Vagina (tissue), 2 donors: ENCODE measurements around the gene HES5. TPM values are rescaled to one million over a fixed set of nuclear protein-coding genes. Genes with fewer than 3 reads are reported as not detected.

Experiments
- DNase-seq, 2 donors: peaks; one replicate each; pipeline ENCODE4 v3.0.0-alpha.2; 2017; ENCODE audit errors: extremely low spot score in 2 of 2
- H3K27ac ChIP-seq: fragments of 200-600 bp; sonication (generic); one replicate; pipeline ENCODE4 v1.5.1; 2019
- H3K27me3 ChIP-seq: fragments of 200-600 bp; sonication (generic); one replicate; pipeline ENCODE4 v1.5.1; 2019
- H3K36me3 ChIP-seq, 2 donors: fragments of 200-600 bp; sonication (generic); one replicate each; pipeline ENCODE4 v1.5.1; 2017 to 2019
- H3K4me1 ChIP-seq: fragments of 200-600 bp; sonication (generic); one replicate; pipeline ENCODE4 v1.5.1; 2019
- H3K4me3 ChIP-seq, 2 donors: fragments of 200-600 bp; sonication (generic); 1 replicate in 1 of 2; 2 replicates in 1 of 2; pipeline ENCODE4 v1.5.1; 2016 to 2019
- H3K9me3 ChIP-seq: fragments of 200-600 bp; sonication (generic); one replicate; pipeline ENCODE4 v1.5.1; 2019
- CTCF ChIP-seq, 3 experiments: fragments of 450-650 bp in 2 of 3; fragments of 200-600 bp in 1 of 3; sonication (generic) in 1 of 3; IDR thresholded peaks; one replicate each; pipeline ENCODE4 v1.5.1; 2017 to 2019; ENCODE audit warnings: antibody characterized with exemption in 3 of 3, mild to moderate bottlenecking in 2 of 3, moderate library complexity in 2 of 3
- POLR2A ChIP-seq, 2 donors: fragments of 450-650 bp; IDR thresholded peaks; one replicate each; pipeline ENCODE4 v1.6.1; 2017; ENCODE audit warnings: antibody characterized with exemption in 2 of 2, mild to moderate bottlenecking in 2 of 2, moderate library complexity in 2 of 2
- POLR2AphosphoS5 ChIP-seq, 2 donors: sonication (generic); formaldehyde crosslinking; IDR thresholded peaks; one replicate each; pipeline ENCODE4 v1.9.0; 2017; ENCODE audit warnings: antibody characterized with exemption in 2 of 2, mild to moderate bottlenecking in 2 of 2, low read depth in 1 of 2; ENCODE audit not compliant: insufficient read depth in 1 of 2
- intact Hi-C: fragments of 100-400 bp; cut with DNase I; formaldehyde crosslinking; loops from one replicate; pipeline ENCODE4 v1.15.1; 2023
- total RNA-seq: library from RNA; depleted of rRNA; stranded (reverse); fragments of >200 nt; gene quantifications from one replicate; pipeline ENCODE4 v1.2.3, GENCODE V29; 2016

HES5 gene
- total RNA-seq, 1 donor from 2014 or later: not detected

- Histone ChIP-seq H3K27ac (no peak overlapping the region), H3K27me3 (no peaks in the 10 kb centered on the region), H3K4me3 (no peak overlapping the region), H3K9me3 (no peaks in the 10 kb centered on the region), H3K36me3 (peaks cover 0 to 69% of the 10 kb centered on the region in 2 donors), H3K4me1 (peaks cover 18% of the 10 kb centered on the region)
- intact Hi-C loops: no loop called here
- DNase-seq: no peak
- no peak for TF ChIP-seq POLR2AphosphoS5 (IDR thresholded peaks at IDR 0.05; ENCODE audit: insufficient read depth in 1 of 2, low read depth in 1 of 2)
- TF ChIP-seq CTCF (IDR thresholded peaks at IDR 0.05): no peak
- no peak for TF ChIP-seq POLR2A (IDR thresholded peaks at IDR 0.05)
Measured at GRCh38 chr1:2519729-2520128, 10.3 kb downstream of the HES5 start.

- no peak for TF ChIP-seq POLR2A (IDR thresholded peaks at IDR 0.05)
- intact Hi-C loops: no loop called here
- H3K27me3 ChIP-seq: no peaks in the 10 kb centered on the region
- H3K27ac ChIP-seq: no peak overlapping the region
- peaks cover 0 to 70% of the 10 kb centered on the region in 2 donors for H3K36me3 ChIP-seq
- no peak for DNase-seq
- peaks cover 12% of the 10 kb centered on the region for H3K4me1 ChIP-seq
- no peaks in the 10 kb centered on the region for H3K9me3 ChIP-seq
- no peak overlapping the region for H3K4me3 ChIP-seq
Measured at GRCh38 chr1:2519029-2519685, 10.9 kb downstream of the HES5 start.

GRCh38 chr1:2518528-2518927 is 11.5 kb downstream of the HES5 start:
- intact Hi-C loops: no loop called here
- no peak for DNase-seq
- no peaks in the 10 kb centered on the region for H3K27me3 ChIP-seq
- H3K27ac ChIP-seq: no peak overlapping the region
- H3K4me3 ChIP-seq: no peak overlapping the region
- H3K36me3 ChIP-seq: peaks cover 0 to 77% of the 10 kb centered on the region in 2 donors
- TF ChIP-seq POLR2AphosphoS5 (IDR thresholded peaks at IDR 0.05; ENCODE audit: insufficient read depth in 1 of 2, low read depth in 1 of 2) (no peak), POLR2A (IDR thresholded peaks at IDR 0.05) (no peak), CTCF (IDR thresholded peaks at IDR 0.05) (no peak)
- H3K9me3 ChIP-seq: no peaks in the 10 kb centered on the region
- peaks cover 6% of the 10 kb centered on the region for H3K4me1 ChIP-seq

GRCh38 chr1:2517966-2518365 is 12.1 kb downstream of the HES5 start:
- intact Hi-C loops: no loop called here
- no peaks in the 10 kb centered on the region for H3K9me3 ChIP-seq
- TF ChIP-seq POLR2AphosphoS5 (IDR thresholded peaks at IDR 0.05; ENCODE audit: insufficient read depth in 1 of 2, low read depth in 1 of 2) (no peak), CTCF (IDR thresholded peaks at IDR 0.05) (no peak), POLR2A (IDR thresholded peaks at IDR 0.05) (no peak)
- H3K4me1 ChIP-seq: no peaks in the 10 kb centered on the region
- H3K4me3 ChIP-seq: no peak overlapping the region
- no peak overlapping the region for H3K27ac ChIP-seq
- H3K27me3 ChIP-seq: no peaks in the 10 kb centered on the region
- DNase-seq: no peak
- peaks cover 0 to 82% of the 10 kb centered on the region in 2 donors for H3K36me3 ChIP-seq

GRCh38 chr1:2516946-2517345 is 13.1 kb downstream of the HES5 start:
- peaks cover 0 to 93% of the 10 kb centered on the region in 2 donors for H3K36me3 ChIP-seq
- intact Hi-C loops: no loop called here
- H3K4me1 ChIP-seq: no peaks in the 10 kb centered on the region
- no peak for TF ChIP-seq CTCF (IDR thresholded peaks at IDR 0.05)
- no peak for TF ChIP-seq POLR2A (IDR thresholded peaks at IDR 0.05)
- no peak for TF ChIP-seq POLR2AphosphoS5 (IDR thresholded peaks at IDR 0.05; ENCODE audit: insufficient read depth in 1 of 2, low read depth in 1 of 2)
- H3K4me3 ChIP-seq: no peak overlapping the region
- no peak for DNase-seq
- no peaks in the 10 kb centered on the region for H3K27me3 ChIP-seq
- no peaks in the 10 kb centered on the region for H3K9me3 ChIP-seq
- no peak overlapping the region for H3K27ac ChIP-seq
